ENCODE data around the gene NECAB2. TPM values are rescaled to one million over a fixed set of nuclear protein-coding genes. Genes with fewer than 3 reads are reported as not detected.

The NECAB2 gene
- total RNA-seq, 3 donors from 2014 or later, result 1.5 TPM; not detected in 2

DNA sequence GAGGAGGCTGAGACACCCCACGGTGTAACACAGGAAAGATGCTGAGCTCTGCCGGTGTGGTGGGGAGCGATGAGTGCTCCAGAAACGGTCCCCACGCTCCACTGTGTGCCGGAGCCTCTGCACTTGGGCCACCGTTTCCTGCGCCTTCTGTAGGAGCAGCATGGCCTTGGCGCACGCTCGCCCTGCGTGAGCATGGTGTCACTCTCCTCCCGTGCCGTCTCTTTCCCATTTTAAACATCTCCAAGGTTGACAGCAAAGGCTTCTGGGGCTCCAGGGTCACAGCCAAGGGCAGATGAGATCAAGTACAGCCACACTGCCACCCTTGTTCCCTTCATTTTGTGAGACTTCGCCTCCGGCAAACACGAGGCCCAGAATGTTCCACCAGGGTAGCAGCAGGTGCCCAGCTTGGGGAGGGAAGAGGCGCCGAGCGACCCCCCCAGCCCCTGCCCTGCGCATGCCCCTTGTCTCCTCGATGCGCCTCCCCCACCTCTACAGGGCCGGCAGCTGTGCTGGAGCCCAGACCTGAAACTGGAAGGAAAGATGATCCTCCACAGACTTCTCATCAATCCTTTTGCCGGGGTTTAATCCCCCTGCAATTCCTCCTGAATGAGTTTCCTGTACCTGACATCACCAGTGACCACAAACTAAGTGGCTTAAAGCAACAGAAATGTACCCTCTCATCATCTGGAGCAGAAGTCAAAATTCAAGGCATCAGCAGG, 34.9 kb upstream of the NECAB2 start:
- H3K9me3 ChIP-seq, result no peaks in the 10 kb centered on the region
- H3K36me3 ChIP-seq, result no peaks in the 10 kb centered on the region
- intact Hi-C loops (cut with DNase I; ENCODE audit: low total_unique reads), result no loop called here
- H3K27me3 ChIP-seq, result no peaks in the 10 kb centered on the region
- no peak overlapping the region for H3K4me3 ChIP-seq
- no peak for DNase-seq (ENCODE audit: low spot score in 2 of 2)
- H3K4me1 ChIP-seq, result no peaks in the 10 kb centered on the region
- no peak overlapping the region for H3K27ac ChIP-seq
- no peak for TF ChIP-seq POLR2A (IDR thresholded peaks at IDR 0.05)
- no peak for TF ChIP-seq POLR2AphosphoS5 (IDR thresholded peaks at IDR 0.05)
- TF ChIP-seq, protein P1, sequence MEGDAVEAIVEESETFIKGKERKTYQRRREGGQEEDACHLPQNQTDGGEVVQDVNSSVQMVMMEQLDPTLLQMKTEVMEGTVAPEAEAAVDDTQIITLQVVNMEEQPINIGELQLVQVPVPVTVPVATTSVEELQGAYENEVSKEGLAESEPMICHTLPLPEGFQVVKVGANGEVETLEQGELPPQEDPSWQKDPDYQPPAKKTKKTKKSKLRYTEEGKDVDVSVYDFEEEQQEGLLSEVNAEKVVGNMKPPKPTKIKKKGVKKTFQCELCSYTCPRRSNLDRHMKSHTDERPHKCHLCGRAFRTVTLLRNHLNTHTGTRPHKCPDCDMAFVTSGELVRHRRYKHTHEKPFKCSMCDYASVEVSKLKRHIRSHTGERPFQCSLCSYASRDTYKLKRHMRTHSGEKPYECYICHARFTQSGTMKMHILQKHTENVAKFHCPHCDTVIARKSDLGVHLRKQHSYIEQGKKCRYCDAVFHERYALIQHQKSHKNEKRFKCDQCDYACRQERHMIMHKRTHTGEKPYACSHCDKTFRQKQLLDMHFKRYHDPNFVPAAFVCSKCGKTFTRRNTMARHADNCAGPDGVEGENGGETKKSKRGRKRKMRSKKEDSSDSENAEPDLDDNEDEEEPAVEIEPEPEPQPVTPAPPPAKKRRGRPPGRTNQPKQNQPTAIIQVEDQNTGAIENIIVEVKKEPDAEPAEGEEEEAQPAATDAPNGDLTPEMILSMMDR (IDR thresholded peaks at IDR 0.05), result no peak

DNA sequence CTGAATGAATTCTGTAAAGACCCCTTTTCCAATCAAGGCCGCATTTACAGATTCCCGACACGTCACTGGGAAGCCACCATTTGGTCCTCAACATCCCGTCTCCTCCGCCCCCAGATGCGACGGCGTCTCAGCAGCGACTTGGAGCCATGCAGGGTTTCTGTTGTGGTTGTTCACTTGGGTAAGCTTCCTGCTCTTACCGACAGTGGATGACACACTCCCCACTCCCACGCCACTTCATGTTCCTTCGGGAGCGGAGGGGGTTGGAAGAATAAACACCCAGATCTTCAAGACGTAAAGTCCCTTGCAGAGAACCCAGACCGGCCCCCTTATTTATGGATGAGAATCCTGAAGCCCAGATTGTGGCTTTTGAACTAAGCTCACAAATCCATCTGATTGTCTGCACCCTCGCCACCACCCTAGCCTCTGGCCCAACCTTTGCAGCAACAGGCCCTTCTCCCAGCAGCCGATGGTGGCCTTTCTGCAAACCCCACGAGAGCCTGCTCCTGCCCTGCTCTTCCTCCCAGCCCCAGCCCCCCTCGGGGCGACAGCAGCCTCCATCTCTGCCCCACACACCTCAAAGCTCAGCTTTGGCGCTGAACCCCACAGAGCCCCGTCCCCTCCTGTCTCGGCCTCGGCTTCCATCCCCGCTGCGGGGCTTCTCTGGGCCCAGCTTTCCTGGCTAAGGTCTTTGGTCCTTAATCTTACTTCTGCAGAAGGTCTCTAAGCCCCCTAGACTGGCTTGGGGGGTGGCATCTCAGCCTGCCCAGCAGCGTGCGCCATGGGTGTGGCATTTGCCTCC, 34.0 kb upstream of the NECAB2 start:
- no peaks in the 10 kb centered on the region for H3K36me3 ChIP-seq
- H3K9me3 ChIP-seq, result no peaks in the 10 kb centered on the region
- no peak for TF ChIP-seq POLR2AphosphoS5 (IDR thresholded peaks at IDR 0.05)
- TF ChIP-seq, protein P1 (IDR thresholded peaks at IDR 0.05), result no peak
- TF ChIP-seq POLR2A (IDR thresholded peaks at IDR 0.05), result no peak
- H3K4me3 ChIP-seq, result no peak overlapping the region
- H3K4me1 ChIP-seq, result no peaks in the 10 kb centered on the region
- intact Hi-C loops (cut with DNase I; ENCODE audit: low total_unique reads), result no loop called here
- no peak for DNase-seq (ENCODE audit: low spot score in 2 of 2)
- H3K27me3 ChIP-seq, result no peaks in the 10 kb centered on the region
- no peak overlapping the region for H3K27ac ChIP-seq

DNA sequence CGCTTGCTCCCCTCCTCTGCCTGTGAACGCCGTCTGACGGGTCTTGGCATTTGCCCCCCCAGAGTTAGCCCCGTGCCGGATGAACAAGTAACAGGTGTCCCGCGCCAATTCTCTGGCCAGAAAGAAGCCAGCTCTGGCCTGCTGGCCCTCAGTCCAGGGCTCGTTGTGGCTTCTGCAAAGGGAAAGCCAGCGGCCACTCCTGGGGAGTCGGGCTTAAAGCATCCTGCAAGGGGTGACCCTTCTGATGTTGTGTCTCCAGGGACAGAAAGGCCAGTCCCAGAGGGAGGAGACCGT, 33.4 kb upstream of the NECAB2 start:
- H3K9me3 ChIP-seq, result no peaks in the 10 kb centered on the region
- H3K36me3 ChIP-seq, result no peaks in the 10 kb centered on the region
- H3K27ac ChIP-seq, result no peak overlapping the region
- no peak for DNase-seq (ENCODE audit: low spot score in 2 of 2)
- H3K4me3 ChIP-seq, result no peak overlapping the region
- intact Hi-C loops (cut with DNase I; ENCODE audit: low total_unique reads), result no loop called here
- H3K27me3 ChIP-seq, result no peaks in the 10 kb centered on the region
- TF ChIP-seq, protein P1 (IDR thresholded peaks at IDR 0.05), result no peak
- TF ChIP-seq POLR2AphosphoS5 (IDR thresholded peaks at IDR 0.05), result no peak
- TF ChIP-seq POLR2A (IDR thresholded peaks at IDR 0.05), result no peak
- no peaks in the 10 kb centered on the region for H3K4me1 ChIP-seq

DNA sequence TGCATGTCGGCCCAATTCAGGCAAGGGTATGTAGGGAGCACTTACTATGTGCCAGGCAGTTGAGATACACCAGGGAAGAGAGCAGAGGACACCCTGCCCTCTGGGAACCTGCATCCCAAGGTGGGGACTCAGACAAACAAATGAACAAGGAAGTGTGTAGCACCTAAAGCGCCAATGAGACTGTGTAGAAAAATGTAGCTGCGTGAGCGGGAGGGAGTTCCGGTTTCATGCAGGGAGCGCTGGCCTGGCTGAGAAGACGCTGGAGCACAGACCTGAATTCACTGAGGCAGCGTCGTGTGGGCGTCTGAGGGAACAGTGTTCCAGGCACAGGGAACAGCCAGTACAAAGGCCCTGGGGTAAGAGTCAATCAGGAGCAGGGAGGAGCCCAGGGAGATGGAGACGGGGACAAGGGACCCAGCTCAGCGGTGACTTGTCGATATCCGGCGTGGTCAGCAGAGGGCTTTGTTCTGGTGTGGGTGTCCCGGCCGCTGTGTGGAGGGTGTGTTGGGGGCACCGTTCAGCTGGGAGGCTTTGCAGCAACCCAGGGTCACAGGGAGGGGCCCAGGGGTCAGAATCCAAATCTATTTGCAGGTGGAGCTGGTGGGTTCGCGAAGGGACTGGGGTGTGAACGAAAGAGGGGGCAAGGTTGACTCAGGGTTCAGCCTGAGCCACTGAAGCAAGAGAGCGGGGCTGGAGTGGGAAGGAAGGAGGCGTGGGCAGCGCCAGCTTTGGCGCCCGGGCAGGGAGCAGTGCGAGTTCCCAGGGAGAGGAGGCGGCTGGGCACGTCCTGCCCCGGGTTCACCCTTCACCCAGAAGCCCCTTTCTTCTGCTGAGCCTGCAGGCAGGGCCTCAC, 32.8 kb upstream of the NECAB2 start:
- Histone ChIP-seq H3K36me3 (no peaks in the 10 kb centered on the region), H3K4me3 (no peak overlapping the region), H3K27me3 (no peaks in the 10 kb centered on the region), H3K9me3 (no peaks in the 10 kb centered on the region), H3K4me1 (no peaks in the 10 kb centered on the region), H3K27ac (no peak overlapping the region)
- TF ChIP-seq, protein P1 (IDR thresholded peaks at IDR 0.05), result no peak
- TF ChIP-seq POLR2AphosphoS5 (IDR thresholded peaks at IDR 0.05) (no peak), POLR2A (IDR thresholded peaks at IDR 0.05) (no peak)
- DNase-seq (ENCODE audit: low spot score in 2 of 2), result no peak
- intact Hi-C loops (cut with DNase I; ENCODE audit: low total_unique reads), result no loop called here
